GM23248 (cell line): Measurements from ENCODE around the gene ZNF598.

Experiments used
- EZH2 ChIP-seq: fragments of 200-600 bp; sonication (generic); IDR thresholded peaks from 2 replicates; pipeline ENCODE4 v1.6.1; 2018; ENCODE audit warnings: antibody characterized with exemption, mild to moderate bottlenecking; ENCODE audit not compliant: insufficient read depth, poor library complexity, severe bottlenecking
- EZH2phosphoT487 ChIP-seq: fragments of 200-600 bp; sonication (generic); IDR thresholded peaks from 2 replicates; pipeline ENCODE4 v1.6.1; 2018; ENCODE audit warnings: antibody characterized with exemption, moderate library complexity, mild to moderate bottlenecking, low read depth; ENCODE audit not compliant: insufficient read depth

- no peak for TF ChIP-seq EZH2phosphoT487
- no peak for TF ChIP-seq EZH2
These were observed 16.8 kb downstream of the ZNF598 start for GRCh38 chr16:1992704-1993317.
